HG03575 (cell line): ENCODE results near the gene PHF21A.

Experiments
- ATAC-seq: cut with Tn5 transposase; IDR thresholded peaks from one replicate; pipeline ENCODE4 v1.9.1; 2021; ENCODE audit not compliant: unreplicated experiment, insufficient number of reproducible peaks, low FRiP score; ENCODE audit errors: extremely low read depth

The PHF21A gene

DNA sequence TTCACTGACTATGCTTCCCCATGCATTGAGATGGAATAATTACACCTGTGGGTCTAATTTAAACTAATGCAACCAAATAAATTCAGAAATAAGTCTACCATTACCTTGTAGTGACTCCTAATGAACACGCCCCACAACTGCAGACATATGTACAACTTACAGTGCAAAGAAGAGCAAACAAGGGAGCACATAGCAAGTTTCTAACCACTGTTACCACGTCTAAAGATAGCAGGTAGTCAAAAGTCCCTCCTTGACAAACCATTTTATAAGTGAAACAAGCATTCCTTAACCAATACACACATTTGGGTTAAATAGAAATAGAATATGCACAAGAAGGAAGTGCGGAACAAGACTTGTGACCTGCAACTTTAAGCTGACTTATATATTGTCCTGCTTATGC is 20.6 kb downstream of the PHF21A start:
- peak; percentile 72 for ATAC-seq

DNA sequence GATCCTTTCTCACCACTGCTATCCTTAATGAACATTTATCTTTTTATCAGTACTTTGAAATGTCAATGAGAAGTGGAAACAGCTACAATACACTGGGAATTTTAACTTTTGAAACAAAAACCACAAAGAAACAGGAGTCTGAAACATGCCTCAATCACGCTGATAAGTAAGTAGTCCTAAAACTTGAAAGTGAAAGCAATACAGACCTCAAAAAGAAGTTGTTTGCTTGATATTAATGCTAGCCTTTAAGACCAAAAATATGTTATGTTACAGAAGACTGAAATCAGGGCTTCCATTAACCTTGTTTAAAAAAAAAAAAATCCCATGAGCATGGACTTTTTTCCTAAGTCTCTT is 21.3 kb downstream of the PHF21A start:
- no peak for ATAC-seq

DNA sequence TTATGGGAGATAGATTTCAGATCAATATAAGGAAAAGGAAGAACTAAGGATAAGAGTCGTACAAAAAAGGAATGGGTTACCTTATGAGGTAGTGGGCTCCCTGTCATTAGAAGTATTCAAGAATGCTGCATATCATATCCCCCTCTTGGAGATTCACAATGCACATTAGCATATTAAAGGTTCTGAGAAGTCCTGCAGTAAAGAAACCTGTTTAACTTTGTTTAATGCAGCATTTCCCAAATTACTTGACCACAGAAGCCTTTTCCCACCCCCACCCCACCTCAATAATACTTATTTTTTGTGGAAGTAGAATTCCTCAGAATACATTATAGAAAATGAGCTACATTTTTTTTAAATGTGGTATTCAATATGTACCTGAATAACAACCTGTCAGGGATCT is 30.9 kb downstream of the PHF21A start:
- no peak for ATAC-seq

DNA sequence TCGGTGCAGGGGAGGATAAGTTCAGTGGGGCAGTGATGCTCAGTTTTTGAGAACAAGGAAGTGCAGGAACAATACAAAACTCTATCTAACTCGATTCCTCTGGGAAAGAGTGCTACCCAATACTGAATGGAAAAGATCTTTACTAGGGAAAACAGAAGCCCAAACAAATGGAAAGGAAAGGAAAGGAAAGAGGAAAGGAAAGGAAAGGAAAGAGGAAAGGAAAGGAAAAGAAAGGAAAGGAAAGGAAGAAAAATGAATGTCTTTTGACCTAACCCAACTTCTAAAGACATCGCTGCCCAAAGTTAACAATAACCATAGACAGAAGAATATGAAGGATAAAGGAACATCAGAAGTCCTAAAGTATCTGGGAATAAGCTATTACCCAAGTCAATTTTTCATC is 41.6 kb downstream of the PHF21A start:
- no peak for ATAC-seq

DNA sequence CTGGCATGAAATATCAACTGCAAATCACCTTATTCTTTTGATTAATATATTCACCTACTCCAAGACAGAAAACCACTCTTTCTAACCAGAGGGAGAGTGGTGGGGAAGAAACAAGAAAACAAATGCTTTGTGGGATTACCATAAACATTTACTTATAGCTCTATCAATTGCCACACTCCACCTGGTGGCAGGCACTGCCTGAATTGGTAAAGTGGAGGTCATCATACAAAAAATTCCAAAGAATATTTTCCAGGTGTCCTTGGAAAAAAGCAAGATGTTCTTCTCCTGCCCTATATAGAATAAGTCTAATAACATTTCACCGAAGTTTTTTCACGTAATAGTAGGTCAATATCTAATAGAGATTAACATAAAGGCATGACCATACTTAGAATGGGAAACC is 45.3 kb downstream of the PHF21A start:
- ATAC-seq: no peak

DNA sequence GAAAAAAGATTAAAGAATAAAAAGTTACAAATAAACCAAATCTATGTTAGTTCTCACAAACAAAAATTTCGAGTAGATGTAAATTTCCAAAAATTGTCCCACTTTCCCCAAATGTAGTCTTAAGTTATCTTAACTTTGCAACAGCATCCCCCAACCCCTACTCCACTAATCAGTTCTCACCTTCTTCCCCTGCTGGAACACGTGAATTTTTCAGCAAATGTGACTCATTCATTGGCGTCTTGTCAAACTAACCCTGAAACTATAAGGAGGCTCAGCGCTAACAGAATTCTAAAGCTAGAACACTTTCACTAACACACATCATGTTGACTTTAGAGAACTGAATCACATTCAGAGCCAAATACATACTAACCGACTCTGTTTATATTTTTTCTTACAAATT is 46.1 kb downstream of the PHF21A start:
- no peak for ATAC-seq

DNA sequence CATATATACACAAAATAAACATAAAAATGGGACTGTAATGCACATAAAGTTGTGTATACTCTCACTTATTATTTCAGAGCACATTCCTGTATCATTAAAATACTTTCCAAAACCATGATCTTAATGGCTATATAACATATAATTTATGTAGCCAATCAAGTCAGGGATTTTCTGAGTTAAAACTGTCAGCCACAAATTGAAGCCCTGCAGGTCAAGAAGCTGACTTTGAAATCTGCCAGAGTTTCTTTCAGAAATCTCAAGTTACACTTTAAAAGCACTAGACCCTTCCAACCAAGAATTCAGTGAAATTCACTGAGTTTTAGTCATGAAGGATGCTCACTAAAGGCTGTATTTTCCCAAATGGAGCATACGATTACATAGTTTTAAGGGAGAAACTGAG is 47.6 kb downstream of the PHF21A start:
- ATAC-seq: no peak

DNA sequence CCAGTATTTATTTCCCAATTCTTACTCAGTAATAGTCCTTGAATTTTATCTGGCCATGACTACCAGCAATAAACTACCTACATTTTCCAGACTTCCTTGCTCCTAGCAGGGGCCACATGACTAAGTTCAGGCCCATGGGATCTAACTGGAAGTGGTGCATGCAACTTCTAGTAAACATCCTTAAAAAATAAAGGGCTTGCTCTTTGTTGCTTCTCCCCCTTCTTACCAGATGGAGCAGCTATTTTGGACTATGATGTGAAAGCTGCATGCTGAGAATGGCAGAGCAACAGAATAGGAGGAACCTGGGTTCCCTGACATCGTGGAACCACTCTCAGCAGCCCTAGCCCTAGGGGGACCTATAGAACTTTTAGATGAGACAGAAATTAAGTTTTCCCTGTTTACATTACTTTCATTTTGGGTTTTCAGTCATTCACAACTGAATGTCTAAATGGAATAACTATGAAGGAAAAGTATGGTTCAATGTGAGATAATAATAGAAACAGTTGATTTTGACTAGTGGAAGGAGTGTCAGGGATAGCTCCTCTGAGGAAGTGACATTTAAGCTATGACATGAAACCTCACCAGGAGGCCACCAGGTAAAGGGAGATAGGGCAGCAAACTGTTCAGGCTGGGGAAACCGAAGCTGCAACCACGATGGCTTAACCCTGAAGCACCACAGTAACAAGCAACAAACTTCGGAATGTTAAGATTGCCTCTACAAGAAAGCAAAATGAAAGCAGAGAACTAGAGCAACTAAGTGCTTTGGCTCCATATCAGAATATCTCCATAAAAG is 48.9 kb downstream of the PHF21A start:
- no peak for ATAC-seq

DNA sequence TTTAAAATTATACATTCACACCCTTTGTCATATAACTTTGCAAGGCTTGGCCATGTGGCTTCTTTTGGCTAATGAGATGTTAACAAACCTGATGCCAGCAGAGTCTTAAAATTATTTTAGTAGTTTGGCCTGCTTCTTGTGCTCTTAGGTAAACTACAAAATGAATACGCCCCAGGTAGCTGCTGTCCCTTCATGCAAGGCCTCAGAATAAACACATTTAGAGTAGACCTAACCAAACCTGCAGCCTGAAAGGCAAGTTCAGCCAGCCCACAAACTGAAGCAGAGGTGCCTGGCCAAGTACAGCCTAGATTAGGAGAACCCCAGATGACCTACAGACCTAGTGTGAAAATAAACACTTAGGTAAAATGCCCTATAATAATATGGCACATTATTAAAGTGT is 50.2 kb downstream of the PHF21A start:
- ATAC-seq: no peak

DNA sequence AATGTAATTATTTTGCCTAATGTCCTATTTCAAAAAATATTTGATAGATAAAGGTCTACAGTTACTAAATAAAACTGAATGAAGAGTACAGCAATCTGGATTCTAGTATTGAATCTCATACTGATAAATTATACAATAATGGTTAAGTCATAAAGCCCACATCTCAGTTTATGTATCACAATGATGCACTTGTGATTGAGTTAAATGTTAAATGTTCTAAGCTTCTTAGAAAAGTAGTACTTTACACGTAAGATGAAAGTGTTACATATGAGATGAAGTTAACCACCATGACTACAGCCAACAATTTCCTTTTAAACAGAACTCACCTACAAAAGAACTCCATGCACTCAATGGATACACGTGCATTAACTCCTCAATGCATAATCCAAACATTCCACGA is 51.7 kb downstream of the PHF21A start:
- no peak for ATAC-seq

DNA sequence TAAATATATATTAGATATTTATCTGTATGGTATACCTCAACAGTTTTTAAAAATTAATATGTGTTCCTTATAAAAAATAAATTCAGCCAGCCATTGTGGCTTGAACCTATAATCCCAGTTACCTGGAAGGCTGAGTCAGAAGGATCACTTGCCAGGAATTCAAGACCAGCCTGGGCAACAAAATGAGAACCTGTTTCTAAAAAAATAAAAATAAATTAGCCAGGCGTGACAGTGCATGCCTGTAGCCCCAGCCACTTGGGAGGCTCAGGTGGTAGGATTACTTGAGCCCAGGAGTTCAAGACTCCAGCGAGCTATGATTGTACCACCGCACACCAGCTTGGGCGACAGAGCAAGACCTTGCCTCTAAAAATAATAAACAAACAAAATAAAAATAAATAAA is 54.9 kb downstream of the PHF21A start:
- ATAC-seq: no peak

DNA sequence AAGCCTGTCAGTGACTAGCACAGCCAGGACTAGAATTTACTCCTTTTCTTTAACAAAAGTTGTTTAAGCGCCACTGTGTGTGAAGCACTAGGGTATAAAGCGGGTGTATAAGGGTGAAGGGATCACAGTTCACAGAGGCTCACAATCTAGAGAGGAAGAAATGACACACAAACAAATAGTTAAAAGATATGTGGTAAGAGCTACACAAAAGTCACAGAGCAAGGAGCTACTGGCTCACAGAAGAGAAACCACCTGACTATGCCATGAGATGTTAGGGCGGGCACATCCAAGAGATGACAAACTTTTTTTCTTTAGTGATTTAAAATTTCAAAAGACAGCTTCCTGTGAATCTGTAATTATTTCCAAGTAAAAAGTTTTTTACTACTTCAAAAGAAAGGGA is 55.6 kb downstream of the PHF21A start:
- ATAC-seq: no peak

DNA sequence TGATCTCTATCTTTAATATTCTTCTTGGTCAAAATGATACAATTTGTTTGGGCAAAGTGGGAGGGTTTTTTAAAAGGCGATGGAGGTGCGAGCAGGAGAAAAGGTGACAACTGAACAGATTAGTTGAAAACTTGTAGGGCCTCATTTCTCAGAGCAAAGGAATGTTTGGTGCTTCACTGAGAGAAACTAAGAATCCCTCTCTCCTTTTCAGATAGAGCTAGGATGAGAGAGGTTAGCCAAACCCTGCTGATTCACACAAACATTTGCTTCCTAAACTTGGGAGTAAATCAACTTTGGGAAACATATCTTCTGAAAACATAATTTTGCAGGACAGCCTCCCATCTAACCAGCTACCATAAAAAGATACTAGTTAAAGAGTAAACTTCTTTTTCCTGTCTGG is 57.0 kb downstream of the PHF21A start:
- ATAC-seq: no peak

DNA sequence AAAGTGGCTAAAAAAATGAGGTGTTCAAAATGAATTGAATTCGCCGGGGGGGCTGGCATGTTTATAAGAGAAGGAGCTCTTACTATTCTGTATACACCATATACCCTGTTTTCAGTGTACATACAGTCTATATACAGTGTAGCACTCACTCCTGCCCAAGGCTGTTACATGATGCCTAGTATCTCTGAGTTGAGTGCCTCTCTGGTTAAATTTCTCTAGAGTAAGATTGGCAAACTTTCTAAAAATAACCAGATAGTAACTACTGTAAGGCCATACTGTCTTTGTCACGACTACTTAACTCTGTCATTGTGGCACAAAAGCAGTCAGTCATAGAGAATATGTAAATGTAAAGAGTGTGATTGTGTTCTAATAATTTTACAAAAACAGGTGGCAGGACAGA is 58.1 kb downstream of the PHF21A start:
- no peak for ATAC-seq

DNA sequence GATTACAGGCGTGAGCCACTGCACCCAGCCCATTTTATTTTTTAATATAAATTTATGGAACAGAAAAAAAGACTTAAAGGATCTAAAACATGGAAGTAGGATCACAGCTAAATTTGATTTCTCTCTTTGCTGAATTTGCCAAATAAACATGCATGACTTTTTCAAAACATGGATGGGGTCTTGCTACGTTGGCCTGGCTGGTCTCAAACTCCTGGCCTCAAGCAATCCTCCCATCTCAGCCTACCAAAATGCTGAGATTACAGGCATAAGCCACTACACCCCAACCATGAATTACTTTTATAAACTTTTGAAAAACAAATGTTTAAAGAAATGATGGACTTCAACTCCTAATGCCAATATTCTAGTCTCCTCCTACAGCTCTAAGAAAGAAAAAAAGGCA is 61.2 kb downstream of the PHF21A start:
- no peak for ATAC-seq

DNA sequence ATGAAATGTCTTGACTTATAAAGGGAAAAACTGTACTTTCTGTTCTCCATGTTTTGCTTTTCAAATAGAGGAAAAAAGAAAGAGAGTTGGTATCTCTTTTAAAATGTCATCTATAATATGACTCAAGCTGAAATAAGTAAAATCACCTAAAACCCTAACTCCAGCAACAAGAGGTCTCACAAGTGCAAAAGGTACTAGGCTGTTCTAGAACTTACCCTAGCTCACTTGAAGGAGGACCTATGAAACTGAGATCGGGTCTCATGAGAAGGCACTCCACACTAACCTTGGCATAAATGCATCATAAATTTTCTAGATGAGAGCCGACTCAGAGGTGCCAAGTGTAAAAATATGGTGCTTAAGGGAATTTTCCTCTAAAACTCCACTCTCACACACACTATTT is 63.8 kb downstream of the PHF21A start:
- no peak for ATAC-seq

DNA sequence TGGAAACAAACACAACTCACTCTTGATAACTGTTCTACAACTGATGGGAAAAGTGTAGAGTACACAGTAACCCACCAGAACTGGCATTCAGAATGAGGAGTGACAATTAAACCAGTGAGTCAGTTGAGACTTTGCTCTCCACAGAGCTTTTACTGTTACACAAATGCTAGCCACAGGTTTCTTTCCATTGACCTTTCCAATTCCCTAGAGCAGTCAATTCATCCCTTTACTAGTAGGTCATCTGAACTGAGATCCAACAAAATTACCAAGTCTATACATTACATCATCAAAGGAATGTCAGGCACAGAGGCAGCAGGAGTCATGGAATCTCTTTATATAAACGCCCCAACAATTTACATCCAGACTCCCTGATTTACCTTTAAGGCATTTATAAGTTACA is 65.9 kb downstream of the PHF21A start:
- no peak for ATAC-seq

DNA sequence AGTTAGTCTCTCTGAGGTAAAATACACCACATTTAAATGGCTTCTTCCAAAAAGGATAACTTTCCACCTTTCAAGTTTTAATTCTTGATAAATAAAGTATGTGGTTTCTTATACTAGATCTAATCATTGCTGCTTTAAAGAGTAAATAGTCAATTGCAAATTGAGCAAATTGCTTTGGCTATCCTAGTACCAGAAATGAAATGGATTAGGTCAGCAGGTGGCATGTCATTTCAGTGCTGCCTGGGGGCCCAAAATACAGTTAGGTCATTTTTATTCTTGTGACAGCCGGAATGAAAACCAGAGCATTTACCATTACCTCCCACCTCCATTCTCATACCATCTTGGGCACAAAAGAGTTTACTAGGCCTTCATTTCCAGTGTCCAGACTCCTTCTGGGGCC is 70.2 kb downstream of the PHF21A start:
- ATAC-seq: no peak

DNA sequence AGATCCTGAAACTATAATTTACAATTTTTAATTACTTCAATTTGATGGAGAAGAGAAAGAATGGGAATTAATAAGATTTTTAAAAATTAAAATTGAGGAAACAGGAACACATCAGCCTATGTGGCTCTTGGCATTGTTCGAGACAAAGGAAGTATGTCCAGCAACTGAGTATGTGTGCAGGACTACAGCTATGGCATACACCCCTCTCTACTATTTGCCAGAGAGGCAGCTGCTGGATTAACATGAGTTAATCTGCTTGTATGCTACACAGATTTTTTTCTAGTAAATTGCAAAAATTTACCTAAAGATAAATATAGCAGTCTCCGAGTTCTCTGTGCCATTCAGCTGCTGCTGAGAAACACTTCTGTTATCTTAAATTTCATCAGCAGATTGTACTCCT is 70.6 kb downstream of the PHF21A start:
- ATAC-seq: no peak

DNA sequence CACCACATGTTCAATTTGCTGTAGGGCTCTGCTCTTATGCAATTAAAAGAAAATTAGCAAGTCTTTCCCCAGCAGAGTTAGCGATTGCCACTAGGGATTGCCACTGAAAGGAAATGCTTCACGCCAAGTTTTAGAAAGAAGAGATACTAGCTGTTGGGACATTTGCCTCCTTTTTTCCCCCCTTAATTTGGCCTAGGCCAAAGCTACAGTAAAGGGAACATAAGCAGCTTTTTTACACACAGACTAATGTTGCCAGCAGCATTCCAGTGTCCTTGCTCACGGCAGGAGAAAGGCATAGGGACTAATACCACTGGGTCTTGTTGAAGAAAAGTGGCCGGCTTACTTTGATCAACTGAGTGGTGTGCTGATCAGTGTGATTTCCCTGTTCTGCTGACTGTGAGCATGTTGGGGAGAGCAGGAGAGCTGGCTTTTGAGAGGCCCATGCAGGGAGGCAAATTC is 71.2 kb downstream of the PHF21A start:
- ATAC-seq: no peak

DNA sequence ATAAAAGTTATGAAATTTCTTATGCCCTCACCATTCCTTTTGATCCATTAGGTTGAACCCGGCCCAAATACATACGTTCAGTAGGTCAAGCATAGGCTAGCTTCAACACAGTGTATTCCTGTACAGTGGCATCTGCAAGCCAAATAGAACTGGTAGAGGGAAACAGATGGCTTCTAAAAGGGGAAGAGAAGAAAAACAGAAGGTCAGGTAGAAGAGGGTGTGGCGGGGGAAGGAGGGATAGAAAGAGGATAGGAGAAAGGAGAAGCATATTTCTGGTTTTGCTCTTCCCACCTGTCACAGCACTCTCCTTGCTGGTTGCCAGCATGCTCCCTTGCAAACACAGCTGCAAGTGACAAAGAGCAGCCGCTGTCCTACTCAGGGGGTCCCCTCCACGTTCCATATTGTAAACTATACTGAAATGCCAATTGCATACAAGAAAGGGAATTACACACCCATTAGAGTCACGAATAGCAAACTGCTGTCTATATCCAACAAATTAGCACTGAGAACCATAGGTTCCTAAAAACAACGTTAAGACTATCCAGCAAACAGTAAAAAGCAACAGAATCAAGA is 71.8 kb downstream of the PHF21A start:
- ATAC-seq: no peak
